Lower leg skin (tissue), 4 donors: ENCODE measurements around the gene SMU1. TPM values are rescaled to one million over a fixed set of nuclear protein-coding genes. Genes with fewer than 3 reads are reported as not detected.
A peak's percentile ranks its signal among the peaks of the same experiment; 100 is the strongest.

Experiments
- DNase-seq, 2 donors: peaks; one replicate each; pipeline ENCODE4 v3.0.0-alpha.2; 2019; ENCODE audit warnings: low spot score in 2 of 2
- H3K4me3 ChIP-seq: fragments of 200-600 bp; sonication (generic); 2 replicates; pipeline ENCODE4 v1.5.1; 2017; ENCODE audit warnings: mild to moderate bottlenecking, low read depth; ENCODE audit not compliant: poor library complexity, severe bottlenecking
- CTCF ChIP-seq, 3 donors: fragments of 450-650 bp; IDR thresholded peaks; one replicate each; pipeline ENCODE4 v1.5.1; 2016; ENCODE audit warnings: antibody characterized with exemption in 3 of 3, mild to moderate bottlenecking in 3 of 3, moderate library complexity in 2 of 3
- POLR2A ChIP-seq, 2 donors: fragments of 450-650 bp; IDR thresholded peaks; one replicate each; pipeline ENCODE4 v1.6.1; 2016 to 2017; ENCODE audit warnings: antibody characterized with exemption in 2 of 2, mild to moderate bottlenecking in 1 of 2, moderate library complexity in 1 of 2
- WGBS, 2 donors: methylation state at CpG; one replicate each; pipeline ENCODE4 v1.1.5; 2018; 5-methylcytosine and 5-hydroxymethylcytosine counted together
- intact Hi-C: fragments of 100-400 bp; cut with DNase I; formaldehyde crosslinking; loops from one replicate; pipeline ENCODE4 v1.15.0; 2023; ENCODE audit warnings: low total_unique reads
- total RNA-seq, 4 donors: library from RNA; depleted of rRNA; stranded (reverse); fragments of >200 nt; gene quantifications; one replicate each; pipeline ENCODE4 v1.1.0, GENCODE V29; 2016

SMU1 gene
- total RNA-seq, 4 donors from 2014 or later: 14.7 to 17.5 (median 15.7) TPM

- TF ChIP-seq POLR2A (IDR thresholded peaks at IDR 0.05): no peak
- no peak for TF ChIP-seq CTCF (IDR thresholded peaks at IDR 0.05)
- WGBS, 2 donors: 19 to 27% methylated on average over 10 of the region's 10 CpGs
- H3K4me3 ChIP-seq: no peak overlapping the region
- intact Hi-C loops: no loop called here
- DNase-seq: peak; percentile 38 to 85
These were observed 30.6 kb upstream of the SMU1 start for GRCh38 chr9:33106827-33107621.

GRCh38 chr9:33106372-33106771, 29.9 kb upstream of the SMU1 start:
- DNase-seq: peak; percentile 8 to 69
- intact Hi-C loops: no loop called here
- TF ChIP-seq POLR2A (IDR thresholded peaks at IDR 0.05) (no peak), CTCF (IDR thresholded peaks at IDR 0.05) (no peak)
- H3K4me3 ChIP-seq: no peak overlapping the region
- WGBS, 2 donors: 70 to 72% methylated on average over 4 of the region's 4 CpGs

GRCh38 chr9:33105959-33106358, 29.5 kb upstream of the SMU1 start:
- DNase-seq: no peak
- H3K4me3 ChIP-seq: no peak overlapping the region
- intact Hi-C loops: no loop called here
- TF ChIP-seq POLR2A (IDR thresholded peaks at IDR 0.05) (no peak), CTCF (IDR thresholded peaks at IDR 0.05) (no peak)
- WGBS, 2 donors: 93 to 100% methylated on average over 1 of the region's 1 CpG

DNA sequence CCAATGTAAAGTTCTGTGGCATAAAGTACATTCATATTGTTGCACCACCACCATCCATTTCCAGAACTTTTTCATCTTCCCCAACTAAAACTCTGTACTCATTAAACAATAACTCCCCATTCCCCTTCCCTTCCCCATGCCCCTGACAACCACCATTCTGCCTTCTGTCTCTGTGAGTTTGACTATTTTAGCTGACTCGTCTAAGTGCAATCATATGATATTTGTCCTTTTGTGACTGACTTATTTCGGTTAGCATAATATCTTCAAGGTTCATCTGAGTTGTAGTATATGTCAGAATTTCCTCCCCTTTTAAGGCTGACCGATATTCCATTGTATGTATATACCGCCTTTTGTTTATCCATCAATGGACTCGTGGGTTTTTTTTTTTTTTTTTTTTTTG, 29.0 kb upstream of the SMU1 start:
- no peak overlapping the region for H3K4me3 ChIP-seq
- intact Hi-C loops: no loop called here
- WGBS, 2 donors: 75 to 86% methylated on average over 5 of the region's 5 CpGs
- DNase-seq: no peak
- no peak for TF ChIP-seq CTCF (IDR thresholded peaks at IDR 0.05)

GRCh38 chr9:33104401-33104800, 27.9 kb upstream of the SMU1 start:
- WGBS, 2 donors: 90 to 99% methylated on average over 7 of the region's 7 CpGs
- intact Hi-C loops: no loop called here
- peak; percentile 6 to 48 for DNase-seq
- H3K4me3 ChIP-seq: no peak overlapping the region
- no peak for TF ChIP-seq POLR2A (IDR thresholded peaks at IDR 0.05)
- no peak for TF ChIP-seq CTCF (IDR thresholded peaks at IDR 0.05)
